HepG2 (cell line): ENCODE results near the gene FHIP1B. TPM values are rescaled to one million over a fixed set of nuclear protein-coding genes. Genes with fewer than 3 reads are reported as not detected.

ENCODE experiments used
- ATAC-seq: fragments of 200-7000 bp; cut with Tn5 transposase; 3 replicates; pipeline ENCODE4 v1.9.1; 2020; ENCODE audit warnings: mild to moderate bottlenecking, moderate library complexity
- BruUV-seq: library from RNA; stranded (reverse); fragments of 400-500 nt; replicated peaks from 2 replicates; lab custom pipeline; 2021; lab: Mats Ljungman, UMichigan
- CTCF ChIA-PET: fragments of 300-600 bp; formaldehyde crosslinking; extraction: SDS; loops from one replicate; lab custom pipeline; 2021; ENCODE audit warnings: low total read pairs, inconsistent platforms, low intra/inter-chr PET ratio; lab: Yijun Ruan, JAX
- POLR2A ChIA-PET: fragments of 350-600 bp; sonication (Branson Sonifier 250); formaldehyde crosslinking; loops from one replicate; lab custom pipeline; 2020; ENCODE audit warnings: antibody characterized with exemption, inconsistent platforms; lab: Yijun Ruan, JAX
- DNase-seq: peaks from one replicate; pipeline ENCODE4 v3.0.0-alpha.2; 2015; ENCODE audit warnings: low spot score
- FAIRE-seq: peaks from 3 replicates; lab custom pipeline; 2011; peaks lifted over from hg19 to GRCh38; lab: Jason Lieb, UNC
- H2AFZ ChIP-seq: one replicate; pipeline ENCODE4 v1.6.1; 2011; ENCODE audit warnings: low read length, inconsistent platforms
- H3K27ac ChIP-seq: fragments of 300-600 bp; 3 replicates; pipeline ENCODE4 v1.8.0; 2011; ENCODE audit warnings: mixed run types, mild to moderate bottlenecking, mixed read lengths, low read length, inconsistent platforms; ENCODE audit not compliant: insufficient read depth; ENCODE audit errors: extremely low read length
- H3K27me3 ChIP-seq, 2 experiments: fragments of 200-600 bp in 1 of 2; 2 replicates in 1 of 2; 3 replicates in 1 of 2; pipeline versions ENCODE4 v1.6.0 to v1.8.0; 2011; ENCODE audit warnings: low read length in 2 of 2, mild to moderate bottlenecking in 2 of 2, moderate library complexity in 2 of 2, inconsistent platforms in 1 of 2; ENCODE audit not compliant: insufficient read depth in 2 of 2, control insufficient read depth in 1 of 2
- H3K36me3 ChIP-seq, 2 experiments: fragments of 200-600 bp in 1 of 2; replicated peaks in 1 of 2; 2 replicates in 1 of 2; 3 replicates in 1 of 2; pipeline versions ENCODE4 v1.5.1 to v1.8.0; 2011; ENCODE audit warnings: low read length in 2 of 2, inconsistent platforms in 1 of 2; ENCODE audit not compliant: insufficient read depth in 2 of 2, control insufficient read depth in 1 of 2
- H3K4me1 ChIP-seq: 2 replicates; pipeline ENCODE4 v1.5.1; 2012; ENCODE audit warnings: low read length, inconsistent platforms; ENCODE audit not compliant: insufficient read depth
- H3K4me2 ChIP-seq: 2 replicates; pipeline ENCODE4 v1.6.0; 2011; ENCODE audit warnings: low read depth, low read length, inconsistent platforms
- H3K4me3 ChIP-seq, 3 experiments: fragments of 200-600 bp in 1 of 3; sonication (generic), shearing (Covaris generic) in 1 of 3; replicated peaks in 1 of 3; 2 replicates each; pipeline ENCODE4 v1.5.1; 2011 to 2016; ENCODE audit warnings: low read length in 3 of 3, inconsistent platforms in 2 of 3, low read depth in 2 of 3, mild to moderate bottlenecking in 2 of 3, control low read depth in 1 of 3, mixed read lengths in 1 of 3; ENCODE audit not compliant: insufficient read depth in 1 of 3
- H3K79me2 ChIP-seq: one replicate; pipeline ENCODE4 v1.6.1; 2011; ENCODE audit warnings: low read length, inconsistent platforms; ENCODE audit not compliant: insufficient read depth
- H3K9ac ChIP-seq: 2 replicates; pipeline ENCODE4 v1.6.0; 2011; ENCODE audit warnings: mild to moderate bottlenecking, low read depth, low read length, inconsistent platforms; ENCODE audit not compliant: insufficient read depth
- H3K9me3 ChIP-seq: 2 replicates; pipeline ENCODE4 v1.5.1; 2012; ENCODE audit warnings: mild to moderate bottlenecking, low read length
- H4K20me1 ChIP-seq: 2 replicates; pipeline ENCODE4 v1.6.0; 2011; ENCODE audit warnings: inconsistent platforms, mild to moderate bottlenecking, low read length, moderate library complexity; ENCODE audit not compliant: insufficient read depth
- GFI1 ChIP-seq: sonication (generic); formaldehyde crosslinking; IDR thresholded peaks from 2 replicates; pipeline ENCODE4 v1.5.0; 2020; ENCODE audit warnings: missing genetic modification reagents, mild to moderate bottlenecking, borderline replicate concordance
- ISX ChIP-seq: sonication (generic); formaldehyde crosslinking; conservative IDR thresholded peaks from 2 replicates; pipeline ENCODE4 v1.5.0; 2020; ENCODE audit warnings: missing genetic modification reagents
- RXRB ChIP-seq: IDR thresholded peaks from 2 replicates; pipeline ENCODE4 v1.6.1; 2016; ENCODE audit warnings: borderline replicate concordance, missing genetic modification reagents, missing compliant biosample characterization
- ZNF224 ChIP-seq: sonication (generic); formaldehyde crosslinking; IDR thresholded peaks from 2 replicates; pipeline ENCODE4 v1.5.0; 2020; ENCODE audit warnings: mild to moderate bottlenecking, missing genetic modification reagents
- ZNF549 ChIP-seq: sonication (generic); formaldehyde crosslinking; IDR thresholded peaks from 2 replicates; pipeline ENCODE4 v1.5.0; 2020; ENCODE audit warnings: missing genetic modification reagents
- ZNF777 ChIP-seq: sonication (generic); formaldehyde crosslinking; IDR thresholded peaks from 2 replicates; pipeline ENCODE4 v1.4.0; 2020; ENCODE audit warnings: missing genetic modification reagents
- WGBS: methylation state at CpG from one replicate; pipeline ENCODE4 v1.1.6; 2017; ENCODE audit warnings: low lambda C conversion rate; 5-methylcytosine and 5-hydroxymethylcytosine counted together
- in situ Hi-C: cut with HindIII; loops from 2 replicates; pipeline ENCODE4 v1.10.0; 2017; ENCODE audit warnings: low pct_unique_long_range_greater_than_20kb; ENCODE audit not compliant: extremely low pct_ligation_motif_present
- intact Hi-C: fragments of 100-400 bp; cut with micrococcal nuclease; formaldehyde crosslinking; loops from one replicate; pipeline ENCODE4 v1.10.0; 2022; ENCODE audit not compliant: unreplicated experiment
- polyA plus RNA-seq, 8 experiments: library from polyadenylated mRNA; depleted of rRNA in 3 of 8; stranded (reverse) in 7 of 8; unstranded in 1 of 8; fragments of >200 nt; fragmentation: Illumina TruSeq in 4 of 8; extraction: Trizol in 4 of 8; gene quantifications; 2 replicates each; pipeline versions ENCODE4 v1.2.1 to v1.2.3, GENCODE V29; 2011 to 2016; ENCODE audit warnings: low read depth in 4 of 8, missing spikeins in 1 of 8, mixed read lengths in 1 of 8; ENCODE audit not compliant: insufficient read depth in 1 of 8
- total RNA-seq, 5 experiments: library from RNA; depleted of rRNA; stranded (reverse); fragments of >200 nt; fragmentation: Illumina TruSeq; extraction: Trizol; gene quantifications; 2 replicates each; pipeline ENCODE4 v1.2.3, GENCODE V29; 2016; ENCODE audit warnings: low read depth in 1 of 5
- TF ChIP-seq, protein P1 (sequence below): sonication (generic); formaldehyde crosslinking; IDR thresholded peaks from 2 replicates; pipeline ENCODE4 v1.5.0; 2020; ENCODE audit warnings: missing genetic modification reagents
- TF ChIP-seq, protein P2 (sequence below): sonication (generic); formaldehyde crosslinking; IDR thresholded peaks from 2 replicates; pipeline ENCODE4 v1.4.0; 2020; ENCODE audit warnings: low read depth, mild to moderate bottlenecking, missing genetic modification reagents
- TF ChIP-seq, protein P3 (sequence below), 2 experiments: IDR thresholded peaks; 2 replicates each; pipeline ENCODE4 v1.6.1; 2011 to 2012; ENCODE audit warnings: low read length in 2 of 2, borderline replicate concordance in 1 of 2, low read depth in 1 of 2, mild to moderate bottlenecking in 1 of 2, moderate library complexity in 1 of 2

Gene FHIP1B
- total and polyA plus RNA-seq, 2 of the 13 experiments (the other 11 are each of a cell fraction or from before 2014, with no cell fraction given): 14.1 to 18.6 TPM

DNA sequence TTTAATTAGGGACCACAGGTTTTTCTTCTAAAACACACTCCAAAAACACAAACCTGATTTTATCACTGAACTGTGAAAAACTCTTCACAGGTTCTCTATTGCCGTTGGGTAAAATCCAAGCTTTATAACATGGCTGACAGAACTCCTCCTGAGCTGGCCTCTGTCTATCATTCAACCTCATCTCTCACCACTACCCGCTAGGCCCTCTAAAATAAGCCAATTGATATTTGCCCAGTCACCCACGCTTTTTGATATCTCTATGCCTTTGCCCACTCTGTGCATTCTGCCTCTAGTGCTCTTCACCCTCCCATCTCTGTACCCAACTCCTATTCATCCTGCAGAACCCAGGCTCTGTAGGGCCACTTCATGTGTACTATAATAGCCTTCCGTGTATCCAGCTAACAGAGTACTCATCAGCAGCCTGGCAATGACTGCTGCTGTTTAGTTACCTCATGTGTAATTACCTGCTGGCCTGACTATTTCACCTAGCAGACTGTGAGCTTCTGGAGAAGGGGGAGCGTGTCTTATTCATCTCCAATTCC is 3.4 kb upstream of the FHIP1B start:
- Histone ChIP-seq H3K36me3 (no peaks in the 10 kb centered on the region), H3K9me3 (no peaks in the 10 kb centered on the region), H3K27me3 (peaks cover 2 to 16% of the 10 kb centered on the region in 2 experiments; a peak in 1 of 5 replicates), H3K4me2 (no peak overlapping the region), H3K27ac (no peak overlapping the region), H3K4me1 (peaks cover 11% of the 10 kb centered on the region), H4K20me1 (no peaks in the 10 kb centered on the region), H3K9ac (no peak overlapping the region), H2AFZ (no peak overlapping the region), H3K4me3 (no peak overlapping the region), H3K79me2 (peaks cover 14% of the 10 kb centered on the region)
- 10% methylated on average over 5 of the region's 5 CpGs for WGBS
- DNase-seq (no peak), ATAC-seq (no peak), FAIRE-seq (no peak)
- in situ Hi-C loops (no loop called here), intact Hi-C loops (loop anchor here (10.0 kb wide), 1 partner anchor 247 kb away; the partner anchor contains the start of genes ARFIP2 and TIMM10B)
- POLR2A ChIA-PET: no interaction called here
- CTCF ChIA-PET: no interaction called here
- BruUV-seq: no TSS peak
- TF ChIP-seq ISX (no peak), ZNF777 (CRISPR knock-in tag) (no peak), ZNF224 (CRISPR knock-in tag) (no peak), RXRB (CRISPR knock-in tag) (no peak), ZNF549 (CRISPR knock-in tag) (no peak), GFI1 (CRISPR knock-in tag) (no peak)
- TF ChIP-seq, protein P1, sequence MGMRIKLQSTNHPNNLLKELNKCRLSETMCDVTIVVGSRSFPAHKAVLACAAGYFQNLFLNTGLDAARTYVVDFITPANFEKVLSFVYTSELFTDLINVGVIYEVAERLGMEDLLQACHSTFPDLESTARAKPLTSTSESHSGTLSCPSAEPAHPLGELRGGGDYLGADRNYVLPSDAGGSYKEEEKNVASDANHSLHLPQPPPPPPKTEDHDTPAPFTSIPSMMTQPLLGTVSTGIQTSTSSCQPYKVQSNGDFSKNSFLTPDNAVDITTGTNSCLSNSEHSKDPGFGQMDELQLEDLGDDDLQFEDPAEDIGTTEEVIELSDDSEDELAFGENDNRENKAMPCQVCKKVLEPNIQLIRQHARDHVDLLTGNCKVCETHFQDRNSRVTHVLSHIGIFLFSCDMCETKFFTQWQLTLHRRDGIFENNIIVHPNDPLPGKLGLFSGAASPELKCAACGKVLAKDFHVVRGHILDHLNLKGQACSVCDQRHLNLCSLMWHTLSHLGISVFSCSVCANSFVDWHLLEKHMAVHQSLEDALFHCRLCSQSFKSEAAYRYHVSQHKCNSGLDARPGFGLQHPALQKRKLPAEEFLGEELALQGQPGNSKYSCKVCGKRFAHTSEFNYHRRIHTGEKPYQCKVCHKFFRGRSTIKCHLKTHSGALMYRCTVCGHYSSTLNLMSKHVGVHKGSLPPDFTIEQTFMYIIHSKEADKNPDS (CRISPR knock-in tag): no peak
- TF ChIP-seq, protein P2, sequence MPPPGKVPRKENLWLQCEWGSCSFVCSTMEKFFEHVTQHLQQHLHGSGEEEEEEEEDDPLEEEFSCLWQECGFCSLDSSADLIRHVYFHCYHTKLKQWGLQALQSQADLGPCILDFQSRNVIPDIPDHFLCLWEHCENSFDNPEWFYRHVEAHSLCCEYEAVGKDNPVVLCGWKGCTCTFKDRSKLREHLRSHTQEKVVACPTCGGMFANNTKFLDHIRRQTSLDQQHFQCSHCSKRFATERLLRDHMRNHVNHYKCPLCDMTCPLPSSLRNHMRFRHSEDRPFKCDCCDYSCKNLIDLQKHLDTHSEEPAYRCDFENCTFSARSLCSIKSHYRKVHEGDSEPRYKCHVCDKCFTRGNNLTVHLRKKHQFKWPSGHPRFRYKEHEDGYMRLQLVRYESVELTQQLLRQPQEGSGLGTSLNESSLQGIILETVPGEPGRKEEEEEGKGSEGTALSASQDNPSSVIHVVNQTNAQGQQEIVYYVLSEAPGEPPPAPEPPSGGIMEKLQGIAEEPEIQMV (CRISPR knock-in tag): no peak
- TF ChIP-seq, protein P3, sequence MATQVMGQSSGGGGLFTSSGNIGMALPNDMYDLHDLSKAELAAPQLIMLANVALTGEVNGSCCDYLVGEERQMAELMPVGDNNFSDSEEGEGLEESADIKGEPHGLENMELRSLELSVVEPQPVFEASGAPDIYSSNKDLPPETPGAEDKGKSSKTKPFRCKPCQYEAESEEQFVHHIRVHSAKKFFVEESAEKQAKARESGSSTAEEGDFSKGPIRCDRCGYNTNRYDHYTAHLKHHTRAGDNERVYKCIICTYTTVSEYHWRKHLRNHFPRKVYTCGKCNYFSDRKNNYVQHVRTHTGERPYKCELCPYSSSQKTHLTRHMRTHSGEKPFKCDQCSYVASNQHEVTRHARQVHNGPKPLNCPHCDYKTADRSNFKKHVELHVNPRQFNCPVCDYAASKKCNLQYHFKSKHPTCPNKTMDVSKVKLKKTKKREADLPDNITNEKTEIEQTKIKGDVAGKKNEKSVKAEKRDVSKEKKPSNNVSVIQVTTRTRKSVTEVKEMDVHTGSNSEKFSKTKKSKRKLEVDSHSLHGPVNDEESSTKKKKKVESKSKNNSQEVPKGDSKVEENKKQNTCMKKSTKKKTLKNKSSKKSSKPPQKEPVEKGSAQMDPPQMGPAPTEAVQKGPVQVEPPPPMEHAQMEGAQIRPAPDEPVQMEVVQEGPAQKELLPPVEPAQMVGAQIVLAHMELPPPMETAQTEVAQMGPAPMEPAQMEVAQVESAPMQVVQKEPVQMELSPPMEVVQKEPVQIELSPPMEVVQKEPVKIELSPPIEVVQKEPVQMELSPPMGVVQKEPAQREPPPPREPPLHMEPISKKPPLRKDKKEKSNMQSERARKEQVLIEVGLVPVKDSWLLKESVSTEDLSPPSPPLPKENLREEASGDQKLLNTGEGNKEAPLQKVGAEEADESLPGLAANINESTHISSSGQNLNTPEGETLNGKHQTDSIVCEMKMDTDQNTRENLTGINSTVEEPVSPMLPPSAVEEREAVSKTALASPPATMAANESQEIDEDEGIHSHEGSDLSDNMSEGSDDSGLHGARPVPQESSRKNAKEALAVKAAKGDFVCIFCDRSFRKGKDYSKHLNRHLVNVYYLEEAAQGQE (IDR thresholded peaks at IDR 0.05; ENCODE audit: borderline replicate concordance in 1 of 2, low read depth in 1 of 2, low read length in 2 of 2): no peak
